HG02763 (cell line): ENCODE results near the gene PELI3.
"Not testable (repeated sequence)": the region's sequence is repeated elsewhere in the genome, so short reads cannot be mapped to it uniquely, and the experiment has no call there.

ENCODE experiments used
- ATAC-seq: cut with Tn5 transposase; IDR thresholded peaks from one replicate; pipeline ENCODE4 v1.9.1; 2021; ENCODE audit warnings: mild to moderate bottlenecking, moderate library complexity; ENCODE audit not compliant: unreplicated experiment

The PELI3 gene

GRCh38 chr11:66447012-66447411 is 19.7 kb upstream of the PELI3 start:
- no peak for ATAC-seq

DNA sequence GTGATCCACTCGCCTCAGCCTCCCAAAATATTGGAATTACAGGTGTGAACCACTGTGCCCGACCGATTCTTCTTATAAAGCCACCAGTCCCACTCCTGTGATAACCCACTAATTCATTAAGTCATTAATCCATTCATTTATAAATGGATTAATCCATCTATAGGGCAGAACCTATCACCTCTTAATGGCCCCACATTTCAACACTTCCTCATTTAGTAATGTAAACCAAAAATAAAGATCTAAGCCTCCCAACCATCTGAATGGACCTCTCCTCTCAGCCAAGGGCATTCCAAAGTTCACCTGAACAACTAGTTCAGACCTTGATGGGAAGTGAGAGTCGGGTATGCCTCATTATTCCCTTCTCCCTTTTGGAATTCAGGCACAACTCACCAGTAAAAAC is 18.2 kb upstream of the PELI3 start:
- ATAC-seq: no peak

- ATAC-seq: no peak
Measured at GRCh38 chr11:66450560-66450959, 16.1 kb upstream of the PELI3 start.

- no peak for ATAC-seq
Measured at GRCh38 chr11:66451663-66452062, 15.0 kb upstream of the PELI3 start.

GRCh38 chr11:66454247-66454646 is 12.5 kb upstream of the PELI3 start:
- ATAC-seq: no peak

- no peak for ATAC-seq
Measured at GRCh38 chr11:66454828-66455227, 11.9 kb upstream of the PELI3 start.

DNA sequence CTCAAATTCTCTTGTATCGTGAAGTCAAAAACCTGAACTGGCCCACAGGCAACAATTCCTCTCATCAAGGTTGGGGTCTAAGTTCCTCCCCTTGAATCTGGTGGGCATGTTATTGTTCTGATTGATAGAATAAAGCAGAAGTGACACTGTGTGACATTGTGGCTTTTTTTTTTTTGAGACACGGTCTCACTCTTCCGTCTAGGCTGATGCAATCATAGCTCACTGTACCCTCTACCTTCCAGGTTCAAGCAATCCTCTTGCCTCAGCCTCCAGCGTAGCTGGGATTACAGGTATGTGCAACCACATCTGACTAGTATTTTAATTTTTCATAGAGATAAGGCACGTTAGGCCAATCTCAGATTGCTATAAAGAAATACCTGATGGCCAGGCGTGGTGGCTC is 8.9 kb upstream of the PELI3 start:
- ATAC-seq: no peak

GRCh38 chr11:66459138-66459778 is 7.4 kb upstream of the PELI3 start:
- ATAC-seq: no peak

DNA sequence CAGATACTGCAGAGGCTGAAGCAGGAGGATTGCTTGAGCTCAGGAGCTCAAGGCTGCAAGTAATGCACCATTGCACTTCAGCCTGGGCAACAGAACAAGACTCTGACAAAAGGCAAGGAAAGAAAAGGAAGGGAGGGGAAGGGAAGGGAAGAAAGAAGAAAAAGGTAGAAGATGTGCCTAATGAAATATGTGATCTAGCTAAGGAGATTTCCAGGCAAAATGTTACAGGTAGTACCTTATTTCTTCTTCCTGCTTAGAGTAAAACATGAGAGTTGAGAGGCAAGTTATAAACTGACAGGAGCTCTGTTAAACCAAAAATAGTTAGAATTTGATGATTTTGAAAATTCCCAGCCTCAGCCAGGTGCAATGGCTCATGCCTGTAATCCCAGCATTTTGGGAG is 4.7 kb upstream of the PELI3 start:
- ATAC-seq: no peak

GRCh38 chr11:66462911-66463310 is 3.8 kb upstream of the PELI3 start:
- no peak for ATAC-seq

DNA sequence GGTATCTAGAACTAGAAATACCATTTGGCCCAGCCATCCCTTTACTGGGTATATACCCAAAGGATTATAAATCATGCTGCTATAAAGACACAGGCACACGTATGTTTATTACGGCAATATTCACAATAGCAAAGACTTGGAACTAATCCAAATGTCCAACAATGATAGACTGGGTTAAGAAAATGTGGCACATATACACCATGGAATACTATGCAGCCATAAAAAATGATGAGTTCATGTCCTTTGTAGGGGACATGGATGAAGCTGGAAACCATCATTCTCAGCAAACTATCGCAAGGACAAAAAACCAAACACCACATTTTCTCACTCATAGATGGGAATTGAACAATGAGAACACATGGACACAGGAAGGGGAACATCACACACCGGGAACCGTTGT is 2.6 kb upstream of the PELI3 start:
- not testable (repeated sequence) for ATAC-seq

DNA sequence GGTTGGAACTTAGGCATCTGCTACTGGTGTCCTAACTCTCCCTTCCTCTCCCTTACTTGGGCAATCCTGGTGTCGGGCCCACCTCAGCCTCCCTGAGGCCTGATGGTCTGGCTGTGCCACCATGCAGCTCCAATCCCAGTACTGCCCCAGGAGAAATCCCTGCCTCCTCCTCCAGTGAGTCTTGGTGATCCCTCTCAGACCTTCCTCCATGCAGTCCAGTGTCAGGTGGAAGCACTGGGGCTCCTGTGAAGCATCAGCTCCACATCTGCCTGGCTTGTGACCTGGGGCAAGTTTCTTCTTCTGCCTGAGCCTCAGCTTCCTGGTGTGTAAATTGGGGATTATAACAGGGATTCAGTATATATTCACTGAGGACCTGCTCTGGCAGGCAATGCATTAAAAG is 1.8 kb upstream of the PELI3 start:
- no peak for ATAC-seq

GRCh38 chr11:66465373-66466224 is 1.1 kb upstream of the PELI3 start:
- ATAC-seq: no peak

DNA sequence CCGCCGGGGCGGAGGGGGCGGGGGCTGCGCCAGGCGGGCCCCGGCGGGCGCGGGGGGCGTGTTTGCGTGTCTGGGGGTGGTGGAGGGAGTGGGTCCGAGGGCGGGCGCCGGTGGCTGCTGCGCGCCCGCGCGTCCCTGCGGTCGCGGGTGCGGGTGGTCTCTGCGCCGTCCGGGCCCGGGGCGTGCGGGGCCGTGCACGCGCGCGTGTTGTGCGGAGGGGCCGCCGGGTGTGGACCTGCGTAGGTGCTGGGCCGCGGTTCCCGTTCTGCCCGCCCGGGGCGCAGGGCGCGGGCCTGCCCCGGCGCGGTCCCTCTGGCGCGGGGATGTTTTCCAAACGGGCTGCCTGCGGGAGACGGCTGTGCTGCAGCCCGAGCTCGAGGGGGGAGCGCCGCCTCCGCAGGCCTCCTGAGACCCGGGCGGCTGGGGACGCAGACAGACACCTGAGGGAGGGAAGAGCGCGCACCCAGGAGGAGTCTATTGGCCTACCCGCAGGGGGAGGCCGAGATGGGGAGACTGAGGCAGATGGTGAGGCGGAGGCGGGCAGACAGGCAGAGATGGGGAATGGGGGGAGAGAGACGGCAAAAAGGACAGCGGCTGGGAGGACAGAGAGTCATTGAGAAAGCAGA is 442 bp downstream of the PELI3 start:
- ATAC-seq: peak; percentile 27

- ATAC-seq: no peak
Measured at GRCh38 chr11:66467756-66468155, 1.1 kb downstream of the PELI3 start.

DNA sequence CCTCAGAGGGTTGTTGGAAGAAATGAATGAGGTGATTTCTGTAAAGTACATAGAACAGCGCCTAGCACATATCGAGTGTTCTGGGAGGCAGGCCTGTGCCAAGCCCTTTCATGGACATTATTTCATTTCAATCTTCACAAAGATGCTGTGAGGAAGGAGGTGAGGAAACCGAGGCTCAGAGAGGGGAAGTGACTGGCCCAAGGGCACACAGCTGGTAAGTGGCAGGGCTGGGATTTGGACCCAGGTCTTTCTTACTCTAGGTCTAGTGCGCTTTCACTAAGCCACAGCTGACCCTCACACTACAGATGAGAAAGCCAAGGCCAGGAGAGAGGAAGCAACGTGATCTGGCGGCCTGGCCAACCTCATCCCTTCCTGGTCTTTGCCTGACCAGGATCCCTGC is 2.0 kb downstream of the PELI3 start:
- no peak for ATAC-seq

GRCh38 chr11:66469441-66469840 is 2.7 kb downstream of the PELI3 start:
- ATAC-seq: no peak

DNA sequence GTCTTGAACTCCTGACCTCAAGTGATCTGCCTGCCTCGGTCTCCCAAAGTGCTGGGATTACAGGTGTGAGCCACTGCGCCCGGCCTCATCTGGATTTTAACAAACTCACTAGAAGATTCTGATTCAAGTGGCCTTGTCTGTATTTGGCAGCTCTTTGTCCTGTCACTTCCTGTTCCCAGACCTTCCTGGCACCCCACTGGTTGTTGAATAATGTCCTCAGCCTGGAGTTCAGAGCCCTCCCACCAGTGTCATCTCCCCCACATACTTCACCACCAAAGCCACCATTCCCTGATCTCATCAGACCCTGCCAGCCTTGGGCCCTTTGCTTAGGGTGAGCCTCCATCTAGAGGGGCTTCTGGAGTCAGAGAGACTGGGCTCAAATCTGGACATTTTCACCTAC is 3.3 kb downstream of the PELI3 start:
- no peak for ATAC-seq

DNA sequence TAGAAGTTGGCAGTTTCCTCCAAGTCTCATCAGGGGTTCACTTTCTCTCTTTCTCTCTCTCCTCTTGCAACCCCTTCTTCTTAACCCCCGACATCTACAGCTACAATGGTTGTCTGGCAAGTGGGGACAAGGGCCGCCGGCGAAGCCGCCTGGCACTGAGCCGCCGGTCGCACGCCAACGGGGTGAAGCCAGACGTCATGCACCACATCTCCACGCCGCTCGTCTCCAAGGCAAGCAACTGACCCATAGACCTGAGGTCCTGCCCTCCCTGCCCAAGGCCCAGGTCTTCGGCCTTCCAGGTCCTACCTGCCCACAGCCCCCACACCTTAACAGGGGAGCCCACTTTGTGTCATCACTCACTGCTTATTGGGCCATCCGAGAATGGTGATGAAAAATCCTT is 4.4 kb downstream of the PELI3 start:
- ATAC-seq: no peak

- ATAC-seq: no peak
Measured at GRCh38 chr11:66472054-66472453, 5.3 kb downstream of the PELI3 start.

DNA sequence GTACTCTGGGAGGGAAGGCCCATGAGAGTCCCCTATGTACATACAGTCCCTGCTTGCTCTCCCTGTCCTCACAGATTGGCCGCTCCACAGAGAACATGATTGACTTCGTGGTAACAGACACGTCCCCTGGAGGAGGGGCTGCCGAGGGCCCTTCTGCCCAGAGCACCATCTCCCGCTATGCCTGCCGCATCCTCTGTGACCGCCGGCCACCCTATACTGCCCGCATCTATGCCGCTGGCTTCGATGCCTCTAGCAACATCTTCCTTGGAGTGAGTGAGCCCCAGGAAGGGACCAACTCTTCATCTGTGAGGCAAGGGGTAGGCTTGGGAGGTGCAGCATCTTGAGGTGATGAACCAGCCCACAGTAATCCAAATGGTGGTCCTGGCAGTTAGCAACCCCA is 6.5 kb downstream of the PELI3 start:
- no peak for ATAC-seq
